ENCODE results near the gene SLC3A2.
A peak's percentile ranks its signal among the peaks of the same experiment; 100 is the strongest.
"Not testable (repeated sequence)": the region's sequence is repeated elsewhere in the genome, so short reads cannot be mapped to it uniquely, and the experiment has no call there.

SLC3A2 gene

GRCh38 chr11:62880803-62881578, at the start of gene SLC3A2:
TSS of gene SLC3A2 (plus strand) at chr11:62880896. CDS start at chr11:62881024, 128 bp downstream.
- peak; percentile 90 for DNase-seq (ENCODE audit: low spot score)

- DNase-seq (ENCODE audit: low spot score) = no peak
These were observed 49.7 kb upstream of the SLC3A2 start for GRCh38 chr11:62830904-62831519.

DNA sequence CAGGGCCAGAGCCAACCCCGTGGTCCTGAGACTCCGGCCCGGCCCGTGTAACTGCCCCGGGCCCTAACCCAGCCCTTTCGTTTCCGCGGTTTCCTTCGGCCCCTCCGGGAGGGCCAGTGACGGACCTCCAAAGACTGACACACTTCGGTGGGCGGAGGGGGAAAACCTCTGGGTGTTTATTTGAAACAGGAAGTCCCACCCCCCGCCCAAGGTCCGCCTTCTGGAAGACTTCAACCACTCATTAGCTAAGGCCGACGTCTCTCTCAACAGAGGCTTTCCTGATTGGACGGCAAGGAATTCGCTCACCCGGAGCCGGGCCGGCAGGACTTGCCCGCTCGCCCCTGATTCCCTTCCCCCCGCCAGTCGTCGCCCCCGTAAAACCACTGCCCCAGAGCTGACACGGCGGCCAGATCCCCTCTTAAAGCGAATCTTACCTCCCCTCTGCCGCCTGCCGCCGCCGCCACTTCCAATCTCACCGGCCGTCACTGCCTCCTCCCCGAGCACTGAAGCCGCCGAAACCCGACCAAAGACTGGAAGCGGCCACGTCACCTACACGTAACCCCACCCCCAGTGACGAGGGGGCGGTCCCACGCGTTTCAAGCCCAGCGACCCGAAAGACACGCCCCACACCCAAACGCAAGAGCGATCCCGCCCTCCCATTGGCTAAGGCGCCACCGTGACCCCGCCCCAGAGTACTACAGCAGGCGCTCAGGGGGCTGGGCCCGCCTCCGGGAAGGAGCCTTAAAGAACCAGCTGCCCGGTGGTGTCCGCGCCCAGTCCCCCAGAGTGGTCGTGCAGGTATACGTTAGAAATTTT, 49.0 kb upstream of the SLC3A2 start, which contains the start of gene STX5:
Gene STX5 (minus strand): TSS at position 532 of the 816 bp plus-strand sequence. CDS start 808 bp downstream, outside the sequence.
- peak; percentile 100 for DNase-seq (ENCODE audit: low spot score)

DNA sequence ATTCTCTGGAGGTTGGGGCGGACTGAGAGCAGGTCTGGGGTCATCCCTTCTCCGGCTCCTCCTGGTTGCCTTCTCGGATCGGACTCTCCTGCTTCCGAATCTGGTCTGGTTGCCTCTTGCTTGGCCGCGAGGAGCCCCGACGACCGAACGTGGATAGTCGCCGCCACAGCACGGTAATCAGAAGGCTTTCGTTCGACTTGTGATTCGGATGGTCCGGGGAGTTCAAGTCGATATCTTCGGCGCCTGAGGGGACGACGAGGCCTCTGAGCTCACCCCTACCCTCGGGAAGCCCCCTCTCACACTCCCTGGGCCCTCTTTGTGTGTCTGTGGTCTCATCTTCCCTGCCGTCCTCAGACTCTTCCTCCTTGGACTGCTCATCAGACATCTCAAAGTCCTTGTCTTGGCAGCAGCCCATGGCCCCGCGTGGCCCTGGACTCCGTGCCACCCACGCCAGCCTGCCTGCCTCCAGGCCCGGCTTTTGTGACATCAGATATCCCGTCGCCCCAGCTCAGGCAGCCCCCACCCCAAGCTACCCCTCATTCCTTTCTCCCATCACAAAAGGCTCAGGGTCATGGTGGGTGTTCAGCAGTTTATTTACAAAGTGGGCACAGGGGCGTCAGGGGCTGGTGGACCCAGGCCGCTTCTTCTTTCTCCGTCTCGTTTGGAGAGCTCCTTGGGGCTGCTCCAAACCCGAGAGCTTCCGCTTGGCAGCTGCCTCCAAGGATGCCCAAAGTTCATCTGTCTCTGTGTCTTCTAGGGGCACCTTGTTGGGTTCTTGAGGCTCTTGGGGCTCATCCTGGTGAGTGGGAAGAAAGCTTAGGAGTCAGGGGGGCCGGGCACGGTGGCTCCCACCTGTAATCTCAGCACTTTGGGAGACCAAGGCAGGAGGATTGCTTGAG, 48.1 kb upstream of the SLC3A2 start, which contains the start of gene TEX54:
Gene TEX54 (minus strand): TSS at position 506 of the 899 bp plus-strand sequence.
- no peak for DNase-seq (ENCODE audit: low spot score)

- no peak for DNase-seq (ENCODE audit: low spot score)
These were observed 45.4 kb upstream of the SLC3A2 start for GRCh38 chr11:62835336-62835735.

- peak; percentile 91 for DNase-seq (ENCODE audit: low spot score)
These were observed 41.4 kb upstream of the SLC3A2 start, which contains the start of gene WDR74 for GRCh38 chr11:62839050-62839945. TSS of gene WDR74 (minus strand) at chr11:62839590. CDS start at chr11:62839570, 20 bp downstream.

- peak; percentile 73 for DNase-seq (ENCODE audit: low spot score)
These were observed 39.9 kb upstream of the SLC3A2 start for GRCh38 chr11:62840721-62841360.

DNA sequence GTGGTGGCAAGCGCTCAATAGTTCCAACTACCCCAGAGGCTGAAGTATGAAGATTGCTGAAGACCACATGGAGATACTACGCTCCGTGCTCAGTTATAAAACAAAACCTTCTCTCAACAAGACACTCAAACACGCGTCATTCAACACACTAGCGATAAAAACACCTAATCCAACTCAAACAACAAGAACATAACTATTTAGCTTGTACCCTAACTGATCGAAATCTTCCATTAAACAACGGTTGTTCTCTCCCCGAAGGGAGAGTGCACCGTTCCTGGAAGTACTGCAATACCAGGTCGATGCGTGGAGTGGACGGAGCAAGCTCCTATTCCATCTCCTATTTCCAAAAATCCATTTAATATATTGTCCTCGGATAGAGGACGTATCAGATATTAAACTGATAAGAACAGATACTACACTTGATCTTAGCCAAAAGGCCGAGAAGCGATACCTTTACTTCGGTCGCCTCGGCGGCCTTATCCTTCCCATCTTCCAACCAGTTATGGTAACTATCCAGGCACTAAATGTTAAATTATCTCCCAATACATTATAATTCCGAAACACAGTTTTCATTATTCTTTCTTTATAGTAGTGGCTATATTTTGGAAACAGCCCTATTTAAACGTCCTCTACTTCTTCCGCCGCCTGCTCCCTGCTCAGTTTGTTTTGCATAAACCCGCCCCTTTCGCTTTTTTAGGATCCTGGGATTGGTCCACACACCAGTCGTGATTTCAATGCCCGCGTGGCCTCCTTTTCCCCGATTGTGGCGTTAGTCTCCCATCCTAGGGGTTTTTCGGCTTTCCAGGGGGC, 39.1 kb upstream of the SLC3A2 start:
- peak; percentile 91 for DNase-seq (ENCODE audit: low spot score)

- DNase-seq (ENCODE audit: low spot score) = no peak
These were observed 38.4 kb upstream of the SLC3A2 start for GRCh38 chr11:62842171-62842741.

GRCh38 chr11:62842891-62843290, 37.8 kb upstream of the SLC3A2 start:
- not testable (repeated sequence) for DNase-seq (ENCODE audit: low spot score)

GRCh38 chr11:62843466-62843865, 37.2 kb upstream of the SLC3A2 start:
- no peak for DNase-seq (ENCODE audit: low spot score)

DNA sequence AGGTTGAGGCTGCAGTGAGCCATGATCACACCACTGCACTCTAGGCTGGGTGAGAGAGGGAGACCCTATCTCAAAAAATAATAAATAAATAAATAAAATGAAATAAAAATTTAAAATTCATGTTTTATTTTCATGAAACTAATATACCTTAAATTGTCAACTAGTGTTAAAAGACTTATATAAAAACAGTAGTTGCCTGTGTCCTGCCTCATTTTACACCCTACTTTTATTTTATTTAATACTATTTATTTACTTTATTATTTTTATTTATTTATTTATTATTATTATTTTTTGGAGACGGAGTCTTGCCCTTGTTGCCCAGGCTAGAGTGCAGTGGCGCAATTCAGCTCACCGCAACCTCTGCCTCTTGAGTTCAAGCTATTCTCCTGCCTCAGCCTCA, 36.5 kb upstream of the SLC3A2 start:
- no peak for DNase-seq (ENCODE audit: low spot score)

DNA sequence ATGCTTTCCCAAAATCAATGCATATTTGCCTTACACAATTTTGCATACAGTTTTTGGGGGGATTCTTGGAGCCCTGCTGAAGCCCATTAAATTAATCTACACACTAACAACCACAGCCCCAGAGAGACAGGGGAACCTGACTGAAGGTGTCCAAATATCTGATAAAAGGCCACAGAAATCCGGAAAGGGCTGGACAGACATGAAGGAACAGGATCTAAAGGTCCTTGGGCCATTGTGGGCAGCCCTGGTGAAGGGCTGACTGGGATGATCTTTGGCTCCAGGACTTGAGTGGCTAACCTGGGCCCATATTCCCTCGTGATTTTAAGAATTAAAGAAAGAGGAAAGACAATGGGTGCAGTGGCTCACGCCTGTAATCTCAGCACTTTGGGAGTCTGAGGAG, 34.5 kb upstream of the SLC3A2 start:
- DNase-seq (ENCODE audit: low spot score) = no peak

- no peak for DNase-seq (ENCODE audit: low spot score)
These were observed 32.9 kb upstream of the SLC3A2 start for GRCh38 chr11:62847767-62848314.

DNA sequence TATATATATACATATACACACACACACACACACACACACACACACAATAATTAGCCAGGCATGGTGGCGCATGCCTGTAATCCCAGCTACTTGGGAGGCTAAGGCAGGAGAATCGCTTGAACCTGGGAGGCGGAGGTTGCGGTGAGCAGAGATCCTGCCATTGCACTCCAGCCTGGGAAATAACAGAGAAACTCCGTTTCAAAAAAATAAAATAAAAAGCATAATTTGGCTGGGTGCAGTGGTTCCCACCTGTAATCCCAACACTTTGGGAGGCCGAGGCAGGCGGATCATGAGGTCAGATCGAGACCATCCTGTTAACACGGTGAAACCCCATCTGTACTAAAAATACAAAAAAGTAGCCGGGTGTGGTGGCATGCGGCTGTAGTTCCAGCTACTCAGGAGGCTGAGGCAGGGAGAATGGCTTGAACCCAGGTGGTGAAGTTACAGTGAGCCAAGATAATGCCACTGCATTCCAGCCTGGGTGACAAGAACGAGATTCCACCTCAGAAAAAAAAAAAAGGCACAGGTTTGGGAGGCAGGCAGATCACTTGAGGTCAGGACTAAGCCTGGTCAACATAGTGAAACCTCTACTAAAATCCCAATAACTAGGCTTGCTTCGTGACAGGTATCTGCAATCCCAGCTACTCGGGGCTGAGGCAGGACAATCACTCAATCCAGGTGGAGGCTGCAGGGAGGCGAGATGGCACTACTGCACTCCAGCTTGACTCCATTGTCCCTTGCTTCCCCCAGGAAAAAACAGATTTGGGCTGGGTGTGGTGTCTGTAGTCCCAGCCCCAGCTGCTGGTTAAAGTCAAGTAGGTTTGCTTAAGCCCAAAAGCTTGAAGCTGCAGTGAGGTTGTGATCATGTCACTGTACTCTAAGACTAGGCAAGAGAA, 29.5 kb upstream of the SLC3A2 start:
- DNase-seq (ENCODE audit: low spot score) = no peak

GRCh38 chr11:62851807-62852522, 28.7 kb upstream of the SLC3A2 start:
- no peak for DNase-seq (ENCODE audit: low spot score)
